ENCODE results near the gene PCDHGC3.
"Not testable (repeated sequence)": the region's sequence is repeated elsewhere in the genome, so short reads cannot be mapped to it uniquely, and the experiment has no call there.

DNA sequence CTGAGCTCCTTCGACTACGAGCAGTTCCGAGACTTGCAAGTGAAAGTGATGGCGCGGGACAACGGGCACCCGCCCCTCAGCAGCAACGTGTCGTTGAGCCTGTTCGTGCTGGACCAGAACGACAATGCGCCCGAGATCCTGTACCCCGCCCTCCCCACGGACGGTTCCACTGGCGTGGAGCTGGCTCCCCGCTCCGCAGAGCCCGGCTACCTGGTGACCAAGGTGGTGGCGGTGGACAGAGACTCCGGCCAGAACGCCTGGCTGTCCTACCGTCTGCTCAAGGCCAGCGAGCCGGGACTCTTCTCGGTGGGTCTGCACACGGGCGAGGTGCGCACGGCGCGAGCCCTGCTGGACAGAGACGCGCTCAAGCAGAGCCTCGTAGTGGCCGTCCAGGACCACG is 43.5 kb upstream of the PCDHGC3 start:
- TF ChIP-seq, protein P1, sequence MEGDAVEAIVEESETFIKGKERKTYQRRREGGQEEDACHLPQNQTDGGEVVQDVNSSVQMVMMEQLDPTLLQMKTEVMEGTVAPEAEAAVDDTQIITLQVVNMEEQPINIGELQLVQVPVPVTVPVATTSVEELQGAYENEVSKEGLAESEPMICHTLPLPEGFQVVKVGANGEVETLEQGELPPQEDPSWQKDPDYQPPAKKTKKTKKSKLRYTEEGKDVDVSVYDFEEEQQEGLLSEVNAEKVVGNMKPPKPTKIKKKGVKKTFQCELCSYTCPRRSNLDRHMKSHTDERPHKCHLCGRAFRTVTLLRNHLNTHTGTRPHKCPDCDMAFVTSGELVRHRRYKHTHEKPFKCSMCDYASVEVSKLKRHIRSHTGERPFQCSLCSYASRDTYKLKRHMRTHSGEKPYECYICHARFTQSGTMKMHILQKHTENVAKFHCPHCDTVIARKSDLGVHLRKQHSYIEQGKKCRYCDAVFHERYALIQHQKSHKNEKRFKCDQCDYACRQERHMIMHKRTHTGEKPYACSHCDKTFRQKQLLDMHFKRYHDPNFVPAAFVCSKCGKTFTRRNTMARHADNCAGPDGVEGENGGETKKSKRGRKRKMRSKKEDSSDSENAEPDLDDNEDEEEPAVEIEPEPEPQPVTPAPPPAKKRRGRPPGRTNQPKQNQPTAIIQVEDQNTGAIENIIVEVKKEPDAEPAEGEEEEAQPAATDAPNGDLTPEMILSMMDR (IDR thresholded peaks at IDR 0.05): not testable (repeated sequence)
- not testable (repeated sequence) for TF ChIP-seq POLR2AphosphoS5, POLR2A (IDR thresholded peaks at IDR 0.05)

Data from transverse colon (tissue), 4 donors.